Esophagus muscularis mucosa (tissue), 3 donors: ENCODE data around the gene SYNJ1.

ENCODE experiments used
- POLR2A ChIP-seq: fragments of 450-650 bp; IDR thresholded peaks from one replicate; pipeline ENCODE4 v1.6.1; 2017; ENCODE audit warnings: antibody characterized with exemption, moderate library complexity, mild to moderate bottlenecking, low read depth
- TF ChIP-seq, protein P1 (sequence below), 3 experiments: fragments of 200-600 bp in 2 of 3; fragments of 450-650 bp in 1 of 3; sonication (generic) in 2 of 3; IDR thresholded peaks; one replicate each; pipeline ENCODE4 v1.5.1; 2017 to 2019; ENCODE audit warnings: antibody characterized with exemption in 3 of 3, mild to moderate bottlenecking in 2 of 3, moderate library complexity in 1 of 3

DNA sequence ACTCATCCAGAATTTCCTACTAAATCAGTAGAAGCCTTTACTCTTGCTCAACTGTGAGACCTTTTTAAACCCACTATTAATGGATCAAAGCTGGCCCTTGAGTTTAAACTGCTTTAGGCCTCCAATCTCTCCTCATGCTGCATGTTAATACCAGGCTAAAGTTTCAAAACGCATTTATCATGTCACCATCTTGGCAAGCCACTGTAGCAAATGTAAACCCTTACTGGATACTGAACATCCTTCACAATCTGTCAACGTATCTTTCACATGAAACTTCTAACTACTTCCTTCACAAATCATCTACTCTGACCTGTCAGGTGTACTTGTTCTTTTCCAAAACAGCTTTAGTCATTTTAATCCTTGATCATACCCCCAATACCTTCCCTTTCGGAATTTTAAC, 40.7 kb upstream of the SYNJ1 start:
- TF ChIP-seq, protein P1, sequence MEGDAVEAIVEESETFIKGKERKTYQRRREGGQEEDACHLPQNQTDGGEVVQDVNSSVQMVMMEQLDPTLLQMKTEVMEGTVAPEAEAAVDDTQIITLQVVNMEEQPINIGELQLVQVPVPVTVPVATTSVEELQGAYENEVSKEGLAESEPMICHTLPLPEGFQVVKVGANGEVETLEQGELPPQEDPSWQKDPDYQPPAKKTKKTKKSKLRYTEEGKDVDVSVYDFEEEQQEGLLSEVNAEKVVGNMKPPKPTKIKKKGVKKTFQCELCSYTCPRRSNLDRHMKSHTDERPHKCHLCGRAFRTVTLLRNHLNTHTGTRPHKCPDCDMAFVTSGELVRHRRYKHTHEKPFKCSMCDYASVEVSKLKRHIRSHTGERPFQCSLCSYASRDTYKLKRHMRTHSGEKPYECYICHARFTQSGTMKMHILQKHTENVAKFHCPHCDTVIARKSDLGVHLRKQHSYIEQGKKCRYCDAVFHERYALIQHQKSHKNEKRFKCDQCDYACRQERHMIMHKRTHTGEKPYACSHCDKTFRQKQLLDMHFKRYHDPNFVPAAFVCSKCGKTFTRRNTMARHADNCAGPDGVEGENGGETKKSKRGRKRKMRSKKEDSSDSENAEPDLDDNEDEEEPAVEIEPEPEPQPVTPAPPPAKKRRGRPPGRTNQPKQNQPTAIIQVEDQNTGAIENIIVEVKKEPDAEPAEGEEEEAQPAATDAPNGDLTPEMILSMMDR (IDR thresholded peaks at IDR 0.05), result no peak
- no peak for TF ChIP-seq POLR2A
